ENCODE data around the gene DNAJC13.

- TF ChIP-seq CTCF (IDR thresholded peaks at IDR 0.05; ENCODE audit: poor library complexity) (no peak), EZH2 (IDR thresholded peaks at IDR 0.05; ENCODE audit: borderline replicate concordance) (no peak)
Observed at GRCh38 chr3:132538072-132538471, 120.8 kb downstream of the DNAJC13 start.
